Activated CD8-positive, alpha-beta T cell treated with anti-CD3 and anti-CD28 coated beads for 36 hours (primary cell): ENCODE results near the gene SIAH1. TPM values are rescaled to one million over a fixed set of nuclear protein-coding genes. Genes with fewer than 3 reads are reported as not detected.

Source experiments
- ATAC-seq: fragments of 200-7000 bp; cut with Tn5 transposase; one replicate; pipeline ENCODE4 v1.10.0; 2021; ENCODE audit warnings: mild to moderate bottlenecking, moderate library complexity
- CTCF ChIA-PET: fragments of 350-600 bp; sonication (Branson Sonifier 250); formaldehyde crosslinking; loops from one replicate; lab custom pipeline; 2021; ENCODE audit warnings: antibody characterized with exemption; lab: Charles Lee
- POLR2A ChIA-PET: fragments of 350-600 bp; sonication (Branson Sonifier 250); formaldehyde crosslinking; loops from one replicate; lab custom pipeline; 2021; ENCODE audit warnings: antibody characterized with exemption; lab: Charles Lee
- DNase-seq: peaks from one replicate; pipeline ENCODE4 v3.0.0-alpha.2; 2020
- H3K27ac Mint-ChIP-seq: one replicate; pipeline ENCODE4 v1.8.0; 2021; ENCODE audit warnings: mild to moderate bottlenecking, mixed read lengths
- H3K27me3 Mint-ChIP-seq: one replicate; pipeline ENCODE4 v1.8.0; 2021; ENCODE audit warnings: mixed read lengths
- H3K36me3 Mint-ChIP-seq: one replicate; pipeline ENCODE4 v1.8.0; 2021; ENCODE audit warnings: low read depth, mixed read lengths
- H3K4me1 Mint-ChIP-seq: one replicate; pipeline ENCODE4 v1.8.0; 2021; ENCODE audit warnings: low read depth, mixed read lengths
- H3K4me3 Mint-ChIP-seq: one replicate; pipeline ENCODE4 v1.8.0; 2021; ENCODE audit warnings: mild to moderate bottlenecking, moderate library complexity, mixed read lengths
- H3K9me3 Mint-ChIP-seq: one replicate; pipeline ENCODE4 v1.8.0; 2021; ENCODE audit warnings: mixed read lengths
- intact Hi-C: fragments of 100-400 bp; cut with micrococcal nuclease; formaldehyde crosslinking; loops from one replicate; pipeline ENCODE4 v1.10.0; 2022
- total RNA-seq, 2 experiments: library from RNA; stranded (reverse); gene quantifications; one replicate each; pipeline ENCODE4 v1.2.3, GENCODE V29; 2021
- TF ChIP-seq, protein P1 (sequence below): fragments of 200-600 bp; IDR thresholded peaks from one replicate; pipeline ENCODE4 v1.8.0; 2022; ENCODE audit warnings: antibody characterized with exemption, mild to moderate bottlenecking

The SIAH1 gene
- total RNA-seq, 2 experiments from 2014 or later: 13.3 to 14.3 TPM

DNA sequence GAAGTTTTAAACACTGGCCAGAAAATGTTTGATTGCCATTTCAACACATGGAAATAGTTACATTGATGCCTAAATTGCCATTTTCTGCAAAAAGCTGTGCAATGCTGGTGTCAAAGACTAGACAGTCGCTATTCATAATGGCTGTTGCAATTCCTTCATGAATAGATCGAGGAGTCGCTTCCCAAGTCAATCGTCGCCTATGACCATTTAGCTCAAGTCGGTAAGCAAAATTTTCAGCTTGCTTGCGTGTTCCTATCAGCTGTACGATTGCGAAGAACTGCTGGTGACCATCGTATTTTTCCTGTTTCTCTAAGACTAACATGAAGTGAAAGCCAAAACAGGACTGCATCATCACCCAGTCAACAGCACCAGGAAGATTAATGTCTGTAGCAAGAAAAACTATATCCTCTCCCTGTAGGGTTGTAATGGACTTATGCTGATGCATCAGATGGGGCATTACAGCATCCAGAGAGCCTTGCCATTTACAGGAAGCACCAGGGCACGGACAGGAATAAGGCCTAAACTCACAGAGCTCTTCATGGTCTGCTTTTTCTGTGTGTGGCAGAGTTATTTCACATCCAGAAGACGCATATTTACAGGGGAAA, 23.6 kb downstream of the SIAH1 start:
- TF ChIP-seq, protein P1, sequence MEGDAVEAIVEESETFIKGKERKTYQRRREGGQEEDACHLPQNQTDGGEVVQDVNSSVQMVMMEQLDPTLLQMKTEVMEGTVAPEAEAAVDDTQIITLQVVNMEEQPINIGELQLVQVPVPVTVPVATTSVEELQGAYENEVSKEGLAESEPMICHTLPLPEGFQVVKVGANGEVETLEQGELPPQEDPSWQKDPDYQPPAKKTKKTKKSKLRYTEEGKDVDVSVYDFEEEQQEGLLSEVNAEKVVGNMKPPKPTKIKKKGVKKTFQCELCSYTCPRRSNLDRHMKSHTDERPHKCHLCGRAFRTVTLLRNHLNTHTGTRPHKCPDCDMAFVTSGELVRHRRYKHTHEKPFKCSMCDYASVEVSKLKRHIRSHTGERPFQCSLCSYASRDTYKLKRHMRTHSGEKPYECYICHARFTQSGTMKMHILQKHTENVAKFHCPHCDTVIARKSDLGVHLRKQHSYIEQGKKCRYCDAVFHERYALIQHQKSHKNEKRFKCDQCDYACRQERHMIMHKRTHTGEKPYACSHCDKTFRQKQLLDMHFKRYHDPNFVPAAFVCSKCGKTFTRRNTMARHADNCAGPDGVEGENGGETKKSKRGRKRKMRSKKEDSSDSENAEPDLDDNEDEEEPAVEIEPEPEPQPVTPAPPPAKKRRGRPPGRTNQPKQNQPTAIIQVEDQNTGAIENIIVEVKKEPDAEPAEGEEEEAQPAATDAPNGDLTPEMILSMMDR: no peak
- ChIA-PET POLR2A (no interaction called here), CTCF (interaction anchor here (0.9 to 3.5 kb wide), 3 partner anchors 43 to 268 kb away, joined by 3 to 26 read pairs (median 11); no protein-coding TSS in a partner anchor)
- no peaks in the 10 kb centered on the region for H3K27me3 Mint-ChIP-seq
- DNase-seq (no peak), ATAC-seq (no peak)
- H3K9me3 Mint-ChIP-seq: no peaks in the 10 kb centered on the region
- H3K36me3 Mint-ChIP-seq: peaks cover 12% of the 10 kb centered on the region
- no peak overlapping the region for H3K27ac Mint-ChIP-seq
- H3K4me1 Mint-ChIP-seq: peaks cover 29% of the 10 kb centered on the region
- intact Hi-C loops: no loop called here
- no peak overlapping the region for H3K4me3 Mint-ChIP-seq

DNA sequence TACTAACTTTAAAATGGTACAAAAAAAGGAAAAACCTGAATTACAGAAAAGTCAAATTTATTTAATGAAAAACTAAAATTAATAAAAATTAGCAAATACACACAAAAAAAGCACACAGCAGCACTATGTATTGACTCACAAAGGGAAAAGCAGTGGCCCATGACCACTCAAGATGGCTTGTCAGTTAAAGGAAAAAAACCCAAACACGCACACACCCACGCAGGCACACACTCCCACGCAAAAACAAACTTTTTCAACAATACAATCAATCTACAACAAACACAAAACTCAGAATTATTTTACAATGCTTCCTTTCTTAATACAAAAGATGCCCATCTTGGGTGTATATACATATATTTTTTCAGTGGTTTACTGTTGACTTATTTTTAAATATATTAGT, 24.2 kb downstream of the SIAH1 start:
- H3K4me1 Mint-ChIP-seq: peaks cover 23% of the 10 kb centered on the region
- intact Hi-C loops: no loop called here
- TF ChIP-seq, protein P1: no peak
- H3K4me3 Mint-ChIP-seq: no peak overlapping the region
- CTCF ChIA-PET: interaction anchor here (0.9 to 3.5 kb wide), 4 partner anchors 11 to 269 kb away, joined by 3 to 26 read pairs (median 8); no protein-coding TSS in a partner anchor
- no peak overlapping the region for H3K27ac Mint-ChIP-seq
- H3K36me3 Mint-ChIP-seq: peaks cover 12% of the 10 kb centered on the region
- POLR2A ChIA-PET: no interaction called here
- ATAC-seq (no peak), DNase-seq (no peak)
- H3K9me3 Mint-ChIP-seq: no peaks in the 10 kb centered on the region
- no peaks in the 10 kb centered on the region for H3K27me3 Mint-ChIP-seq

DNA sequence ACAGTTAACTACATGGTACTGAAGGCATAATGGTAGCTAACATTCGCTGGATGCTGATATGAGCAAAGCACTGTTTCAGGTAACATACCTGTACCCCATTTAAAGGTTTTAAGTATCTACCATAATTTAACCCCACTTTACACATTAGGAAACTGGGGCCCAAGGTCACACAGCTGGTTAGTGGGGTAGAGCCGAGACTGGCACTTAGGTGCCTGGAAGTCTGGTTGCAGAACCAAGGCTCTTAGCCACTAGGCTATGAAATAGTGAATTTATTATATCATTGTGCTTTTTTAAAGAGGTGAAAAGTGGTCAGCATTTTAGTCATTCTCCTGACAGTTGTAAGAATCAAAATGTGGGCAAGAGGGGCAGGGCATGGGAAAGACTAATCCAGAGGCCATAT, 25.2 kb downstream of the SIAH1 start:
- no peak for DNase-seq
- Mint-ChIP-seq H3K27ac (no peak overlapping the region), H3K4me1 (peaks cover 17% of the 10 kb centered on the region), H3K9me3 (no peaks in the 10 kb centered on the region), H3K4me3 (no peak overlapping the region), H3K27me3 (no peaks in the 10 kb centered on the region), H3K36me3 (peaks cover 17% of the 10 kb centered on the region)
- POLR2A ChIA-PET: interaction anchor here (1.0 to 1.4 kb wide), 3 partner anchors 20 to 264 kb away, joined by 3 to 4 read pairs (median 3); no protein-coding TSS in a partner anchor
- intact Hi-C loops: loop anchor here (10.0 kb wide), 1 partner anchor 175 kb away; no protein-coding TSS in a partner anchor
- TF ChIP-seq, protein P1: no peak
- CTCF ChIA-PET: interaction anchor here (1.1 to 3.5 kb wide), 3 partner anchors 12 to 270 kb away, joined by 3 to 26 read pairs (median 4); no protein-coding TSS in a partner anchor
- no peak for ATAC-seq

DNA sequence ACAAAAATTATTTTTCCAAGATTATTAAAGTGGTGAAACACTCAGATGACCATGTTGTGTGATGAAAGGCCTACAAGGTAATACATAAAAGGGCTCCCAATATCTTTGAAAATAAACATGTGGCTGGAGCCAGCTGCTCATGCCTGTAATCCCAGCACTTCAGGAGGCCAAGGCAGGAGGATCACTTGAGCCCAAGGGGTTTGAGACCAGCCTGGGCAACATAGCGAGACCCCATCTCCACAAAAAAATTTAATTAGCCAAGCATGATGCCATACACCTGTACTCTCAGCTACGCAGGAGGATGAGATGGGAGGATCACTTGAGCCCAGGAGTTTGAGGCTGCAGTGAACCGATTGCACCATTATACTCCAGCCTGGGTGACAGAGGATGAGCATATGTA, 26.8 kb downstream of the SIAH1 start:
- TF ChIP-seq, protein P1: no peak
- H3K9me3 Mint-ChIP-seq: no peaks in the 10 kb centered on the region
- CTCF ChIA-PET: no interaction called here
- H3K27ac Mint-ChIP-seq: no peak overlapping the region
- DNase-seq: no peak
- H3K36me3 Mint-ChIP-seq: peaks cover 29% of the 10 kb centered on the region
- POLR2A ChIA-PET: no interaction called here
- intact Hi-C loops: loop anchor here (10.0 kb wide), 1 partner anchor 176 kb away; no protein-coding TSS in a partner anchor
- H3K4me1 Mint-ChIP-seq: peaks cover 17% of the 10 kb centered on the region
- H3K4me3 Mint-ChIP-seq: no peak overlapping the region
- no peak for ATAC-seq
- H3K27me3 Mint-ChIP-seq: no peaks in the 10 kb centered on the region
